HG03196 (cell line): Measurements from ENCODE around the gene PPP4R3A.
A peak's percentile ranks its signal among the peaks of the same experiment; 100 is the strongest.
"Not testable (repeated sequence)": the region's sequence is repeated elsewhere in the genome, so short reads cannot be mapped to it uniquely, and the experiment has no call there.

Experiments
- ATAC-seq: cut with Tn5 transposase; IDR thresholded peaks from one replicate; pipeline ENCODE4 v1.9.1; 2021; ENCODE audit not compliant: unreplicated experiment

The PPP4R3A gene

GRCh38 chr14:91444335-91445020, 65.6 kb downstream of the PPP4R3A start:
- ATAC-seq = no peak

GRCh38 chr14:91439345-91439744, 70.8 kb downstream of the PPP4R3A start:
- ATAC-seq = no peak

- no peak for ATAC-seq
These were observed 71.3 kb downstream of the PPP4R3A start for GRCh38 chr14:91438845-91439244.

- ATAC-seq = not testable (repeated sequence)
These were observed 73.8 kb downstream of the PPP4R3A start for GRCh38 chr14:91436266-91436665.

GRCh38 chr14:91429385-91429784, 80.7 kb downstream of the PPP4R3A start:
- ATAC-seq = no peak

- not testable (repeated sequence) for ATAC-seq
These were observed 81.2 kb downstream of the PPP4R3A start for GRCh38 chr14:91428931-91429330.

- not testable (repeated sequence) for ATAC-seq
These were observed 84.6 kb downstream of the PPP4R3A start for GRCh38 chr14:91425531-91425944.

- no peak for ATAC-seq
These were observed 85.1 kb downstream of the PPP4R3A start for GRCh38 chr14:91424813-91425530.

- ATAC-seq = no peak
These were observed 89.4 kb downstream of the PPP4R3A start for GRCh38 chr14:91420686-91421085.

- no peak for ATAC-seq
These were observed 90.7 kb downstream of the PPP4R3A start for GRCh38 chr14:91419451-91419850.

- ATAC-seq = no peak
These were observed 91.1 kb downstream of the PPP4R3A start for GRCh38 chr14:91419044-91419397.

GRCh38 chr14:91418387-91419043, 91.6 kb downstream of the PPP4R3A start:
- peak; percentile 31 for ATAC-seq

GRCh38 chr14:91417983-91418386, 92.1 kb downstream of the PPP4R3A start:
- peak; percentile 20 for ATAC-seq

GRCh38 chr14:91417120-91417982, 92.8 kb downstream of the PPP4R3A start, which contains the start of gene CCDC88C:
Gene CCDC88C, minus strand, starts transcription at chr14:91417820. Its CDS starts 130 bp downstream, at chr14:91417690.
- peak; percentile 52 for ATAC-seq

- no peak for ATAC-seq
These were observed 93.4 kb downstream of the PPP4R3A start for GRCh38 chr14:91416744-91417119.

- peak; percentile 50 for ATAC-seq
These were observed 94.0 kb downstream of the PPP4R3A start for GRCh38 chr14:91415794-91416743.

GRCh38 chr14:91414475-91414833, 95.7 kb downstream of the PPP4R3A start:
- ATAC-seq = no peak

GRCh38 chr14:91413547-91414474, 96.3 kb downstream of the PPP4R3A start:
- no peak for ATAC-seq

GRCh38 chr14:91412939-91413338, 97.2 kb downstream of the PPP4R3A start:
- ATAC-seq = no peak
